DMS153 (cell line): Measurements from ENCODE around the gene RHD.
"Not testable (repeated sequence)": the region's sequence is repeated elsewhere in the genome, so short reads cannot be mapped to it uniquely, and the experiment has no call there.

Source experiments
- DNase-seq: peaks from one replicate; lab custom pipeline; 2025; lab: John Stamatoyannopoulos, UW

Gene RHD

DNA sequence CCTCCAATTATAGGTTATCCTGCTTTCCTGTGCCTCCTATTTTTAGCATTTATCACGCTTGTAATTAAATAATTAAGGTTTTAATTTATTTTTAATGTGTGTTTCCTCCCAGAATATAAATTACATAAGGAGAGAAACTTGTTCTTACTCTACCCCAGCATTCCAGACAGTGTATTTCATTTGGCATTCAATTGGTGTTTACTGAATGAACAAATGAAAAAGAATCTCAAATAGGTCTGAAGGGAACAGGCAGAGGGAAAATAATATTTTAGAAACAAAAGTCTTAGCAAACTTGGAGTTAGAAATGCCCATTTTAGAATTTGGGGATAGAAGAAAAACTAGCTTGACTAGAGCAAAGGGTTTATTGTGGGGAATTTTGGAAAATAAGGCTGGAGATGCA lies 15.1 kb upstream of the RHD start:
- DNase-seq = no peak

DNA sequence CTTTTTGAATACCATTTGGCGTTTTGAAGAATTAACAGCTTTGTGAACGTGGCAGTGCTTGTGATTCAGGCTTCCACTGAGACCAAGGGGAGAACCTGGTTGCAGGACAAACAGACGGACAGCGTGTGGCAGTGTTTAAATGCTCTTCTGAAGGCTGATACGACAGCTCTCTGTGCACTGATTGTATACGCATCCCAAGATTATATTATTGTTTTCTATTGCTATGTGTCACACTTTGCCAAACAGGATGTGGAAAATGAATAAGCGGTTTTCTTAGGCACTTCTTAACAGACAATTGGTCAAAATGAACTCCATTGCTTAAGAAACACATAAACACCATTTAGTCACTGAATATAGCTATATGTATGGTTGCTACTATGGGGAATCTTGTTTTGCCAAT lies 12.5 kb upstream of the RHD start:
- DNase-seq = not testable (repeated sequence)

DNA sequence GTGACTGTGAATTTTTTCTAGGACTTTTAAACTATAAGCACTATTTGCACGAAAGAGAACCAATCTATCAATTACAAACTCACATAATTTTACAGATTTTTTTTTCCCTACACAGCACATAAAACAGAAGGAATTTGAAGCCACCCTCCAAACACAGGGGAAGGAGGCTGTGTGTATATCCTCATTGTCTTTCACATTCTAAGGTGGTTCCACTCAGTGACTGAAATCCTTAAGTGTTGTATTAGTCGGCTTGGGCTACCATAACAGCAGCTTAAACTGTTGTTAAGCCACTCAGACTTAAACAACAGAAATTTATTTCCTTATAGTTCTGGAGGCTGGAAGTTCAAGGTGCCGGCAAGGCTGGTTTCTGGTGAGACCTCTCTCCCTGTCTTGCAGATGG lies 12.0 kb upstream of the RHD start:
- DNase-seq = not testable (repeated sequence)

DNA sequence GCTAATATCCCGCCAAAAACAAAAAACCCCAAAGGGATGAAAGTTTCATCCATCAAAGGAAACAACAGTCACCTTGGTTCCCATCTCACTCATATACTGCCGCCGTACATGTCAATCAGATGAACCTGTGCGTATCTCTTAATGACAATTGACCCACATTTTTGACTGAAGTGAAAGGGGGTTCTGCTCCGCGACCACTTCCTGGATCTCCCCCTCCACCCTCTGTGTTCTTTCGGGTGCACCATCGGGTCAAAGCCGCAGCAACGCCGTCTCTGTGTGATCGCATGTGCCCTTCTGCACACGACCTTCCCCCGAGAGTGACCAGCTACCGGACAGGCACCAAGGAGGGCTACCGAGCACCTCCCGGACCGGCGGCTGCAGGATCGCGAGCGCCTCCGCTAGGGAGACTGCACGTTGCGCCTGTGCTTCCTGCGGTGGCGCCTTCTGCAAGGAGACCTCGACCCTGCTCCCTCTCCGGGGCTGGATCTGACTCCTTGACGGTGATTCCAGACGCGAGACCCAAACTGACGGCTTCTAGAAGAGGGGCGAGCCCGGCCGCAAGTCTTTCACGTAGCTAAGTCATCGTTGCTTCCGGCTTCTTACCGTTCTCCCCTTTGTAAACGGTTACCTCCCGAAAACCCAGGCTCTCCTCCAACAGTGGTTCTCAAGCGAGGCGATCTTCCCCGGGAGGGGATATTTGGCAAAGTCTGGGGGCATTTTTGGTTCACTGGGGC lies 5.6 kb upstream of the RHD start:
- not testable (repeated sequence) for DNase-seq

DNA sequence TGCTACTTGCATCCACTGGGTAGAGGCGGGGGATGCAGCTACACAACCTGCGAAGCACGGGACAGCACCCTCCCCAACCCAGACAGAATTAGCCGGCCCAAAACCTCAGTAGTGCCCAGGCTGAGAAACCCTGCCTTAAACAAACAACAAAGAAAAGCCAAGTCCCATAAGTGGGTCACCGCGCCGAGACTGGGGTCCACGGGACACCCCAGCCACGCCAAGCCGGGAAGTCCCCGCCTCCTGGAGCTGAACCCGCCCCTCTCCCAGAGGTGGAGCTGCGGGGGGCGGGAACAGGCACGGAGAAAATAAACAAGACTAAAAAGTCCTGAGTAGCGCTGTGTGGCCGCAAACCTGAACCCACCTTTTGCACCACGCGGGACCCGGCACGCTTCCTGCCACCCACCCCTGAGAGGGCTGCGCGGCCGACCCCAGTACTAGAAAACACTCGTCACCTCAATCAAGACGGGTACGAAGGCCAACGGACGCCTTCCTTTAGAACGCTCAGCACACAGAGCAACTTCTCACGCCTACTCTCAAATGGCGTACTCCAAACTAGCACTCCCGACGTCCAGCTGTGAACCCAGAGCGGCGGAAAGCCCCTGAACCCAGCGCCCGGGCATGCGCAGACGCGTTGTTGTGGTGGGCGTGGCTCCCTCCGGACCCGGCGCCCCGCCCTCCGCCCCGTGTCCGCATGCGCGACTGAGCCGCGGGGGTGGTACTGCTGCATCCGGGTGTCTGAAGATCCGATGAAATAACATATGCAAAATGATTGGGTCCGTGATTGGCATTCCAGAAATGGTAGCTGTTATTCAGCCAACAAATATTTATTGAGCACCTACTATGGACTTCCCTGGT lies 4.8 kb upstream of the RHD start:
- peak; percentile 60 for DNase-seq

DNA sequence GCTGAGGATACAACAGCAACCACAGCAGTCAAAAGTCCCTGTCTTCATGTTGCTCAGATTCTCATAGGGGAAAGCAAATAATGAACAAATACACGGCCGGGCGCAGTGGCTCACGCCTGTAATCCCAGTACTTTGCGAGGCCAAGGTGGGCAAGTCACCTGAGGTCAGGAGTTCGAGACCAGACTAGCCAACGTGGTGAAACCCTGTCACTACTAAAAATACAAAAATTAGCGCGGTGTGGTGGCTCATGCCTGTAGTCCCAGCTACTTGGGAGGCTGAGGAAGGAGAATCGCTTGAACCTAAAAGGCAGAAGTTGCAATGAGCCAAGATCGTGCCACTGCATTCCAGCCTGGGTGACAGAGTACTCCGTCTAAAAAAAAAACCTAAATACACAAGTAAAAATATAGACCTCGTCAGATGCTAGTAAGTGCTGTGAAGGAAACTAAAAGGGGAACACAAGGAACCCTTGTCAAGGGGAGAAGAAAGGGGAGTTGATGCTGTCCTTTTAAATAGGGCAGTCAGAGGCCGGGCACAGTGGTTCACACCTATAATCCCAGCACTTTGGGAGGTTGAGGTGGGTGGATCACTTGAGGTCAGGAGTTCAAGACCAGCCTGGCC lies 4.1 kb upstream of the RHD start:
- not testable (repeated sequence) for DNase-seq

DNA sequence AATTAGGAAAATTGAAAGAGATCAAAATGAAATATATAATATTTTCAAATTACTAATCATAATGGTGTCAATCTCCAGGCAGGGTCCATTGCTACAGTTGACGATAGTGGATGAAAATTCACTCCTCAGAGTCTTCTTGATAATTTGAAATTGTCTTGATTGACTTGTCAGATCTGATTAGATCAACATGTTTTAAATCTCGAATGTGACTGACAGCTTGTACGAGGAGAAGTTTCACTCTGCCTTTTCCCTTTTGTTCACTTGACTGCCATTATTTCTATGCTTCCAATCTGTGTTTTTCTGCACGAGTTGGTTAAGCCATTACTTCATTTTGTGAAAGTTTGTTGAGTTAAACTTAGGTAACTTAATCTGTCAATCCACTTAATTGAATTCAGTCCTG lies 3.3 kb downstream of the RHD start:
- DNase-seq = not testable (repeated sequence)

DNA sequence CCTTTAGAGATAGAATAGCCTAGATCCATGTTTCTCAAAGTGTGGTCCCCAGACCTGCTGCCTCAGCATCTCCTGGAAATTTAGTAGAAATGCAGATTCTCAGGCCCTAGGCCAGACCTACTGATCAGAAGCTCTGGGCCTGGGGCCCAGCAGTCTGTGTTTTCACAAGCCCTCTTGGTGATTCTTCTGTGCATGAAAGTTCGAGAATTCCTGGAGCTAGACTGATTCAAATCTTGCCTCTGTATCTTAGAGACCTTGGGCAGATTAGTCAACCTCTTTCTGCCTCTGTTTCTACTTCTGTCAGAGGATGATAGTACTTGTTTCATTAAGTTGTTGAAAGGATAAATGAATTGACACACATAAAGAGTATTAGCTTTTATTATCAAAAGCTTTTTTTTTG lies 5.0 kb downstream of the RHD start:
- DNase-seq = not testable (repeated sequence)

DNA sequence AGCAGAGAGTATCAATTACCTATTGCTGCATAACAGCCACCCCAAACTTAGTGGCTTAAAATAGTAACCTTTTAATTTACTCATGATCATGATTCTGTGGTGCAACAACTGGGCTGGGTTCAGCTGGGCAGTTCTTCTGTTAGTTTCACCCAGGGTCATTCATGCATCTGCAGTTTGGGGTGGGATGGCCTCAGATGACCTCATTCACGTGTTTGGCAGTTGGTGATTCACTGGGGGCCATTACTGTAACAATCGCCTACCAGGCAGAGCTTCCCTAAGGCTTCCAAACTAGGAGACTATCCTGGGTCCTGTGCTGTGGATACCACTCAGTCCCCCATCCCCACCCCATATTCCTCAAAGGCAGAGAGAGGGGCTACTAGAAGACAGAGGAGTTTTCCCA lies 6.0 kb downstream of the RHD start:
- not testable (repeated sequence) for DNase-seq

DNA sequence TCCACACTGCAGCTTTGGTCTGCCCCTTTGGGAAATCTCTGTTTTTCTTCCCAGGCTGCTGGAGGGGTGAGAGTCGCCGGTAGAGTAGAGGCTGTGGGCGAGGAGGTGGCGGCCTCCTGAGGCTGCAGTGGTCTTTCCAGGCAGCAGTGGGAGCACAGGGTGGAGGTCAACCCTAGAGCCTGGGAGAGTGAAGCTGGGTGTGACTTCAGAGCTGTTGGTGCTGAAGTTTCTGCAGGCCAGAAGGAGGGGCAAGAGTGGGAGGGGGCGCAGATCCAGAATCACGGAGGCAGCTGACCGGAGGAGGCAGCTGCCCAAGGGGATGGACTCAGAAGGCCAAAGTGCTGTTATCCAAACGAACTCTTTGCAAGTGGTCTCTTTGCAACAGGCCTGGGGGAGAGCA lies 6.5 kb downstream of the RHD start:
- DNase-seq = not testable (repeated sequence)

DNA sequence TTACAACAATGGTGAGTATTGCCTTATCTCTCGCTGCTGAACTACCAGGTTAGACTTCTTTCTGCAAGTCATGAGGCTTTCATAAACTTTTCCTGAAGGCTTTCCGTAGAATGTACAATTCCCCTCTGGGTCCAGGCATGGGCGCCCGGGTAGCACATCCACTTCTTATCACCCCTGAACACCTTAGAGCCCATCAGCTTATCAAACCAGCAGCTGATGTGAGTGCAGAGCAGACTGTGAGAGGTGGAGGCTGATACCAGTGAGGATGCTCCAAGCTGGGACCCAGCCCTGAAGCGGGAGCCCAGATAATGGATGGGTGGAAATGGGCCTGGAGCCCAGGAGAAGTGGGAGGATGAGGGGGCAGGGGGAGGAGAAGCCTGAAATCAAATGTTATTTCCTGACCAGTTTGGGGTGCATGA lies 7.4 kb downstream of the RHD start:
- DNase-seq = not testable (repeated sequence)

DNA sequence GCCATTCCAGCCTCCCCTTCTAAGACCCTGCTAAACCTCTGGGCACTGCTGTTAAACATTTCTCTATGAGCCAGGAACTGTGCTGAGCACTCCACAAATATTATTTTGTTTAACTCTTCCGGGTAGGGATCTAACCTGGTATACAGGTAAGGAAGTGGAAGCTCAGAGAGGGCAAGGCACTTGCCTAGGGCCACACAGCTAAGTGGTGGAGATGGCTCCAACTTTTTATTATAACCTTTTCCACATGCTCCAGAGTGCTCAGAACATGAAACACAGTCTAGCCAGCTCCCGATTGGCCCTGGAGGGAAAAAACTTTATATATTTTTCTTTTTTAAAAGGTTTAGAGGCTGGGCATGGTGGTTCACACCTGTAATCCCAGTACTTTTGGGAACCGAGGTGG lies 13.6 kb downstream of the RHD start:
- not testable (repeated sequence) for DNase-seq

DNA sequence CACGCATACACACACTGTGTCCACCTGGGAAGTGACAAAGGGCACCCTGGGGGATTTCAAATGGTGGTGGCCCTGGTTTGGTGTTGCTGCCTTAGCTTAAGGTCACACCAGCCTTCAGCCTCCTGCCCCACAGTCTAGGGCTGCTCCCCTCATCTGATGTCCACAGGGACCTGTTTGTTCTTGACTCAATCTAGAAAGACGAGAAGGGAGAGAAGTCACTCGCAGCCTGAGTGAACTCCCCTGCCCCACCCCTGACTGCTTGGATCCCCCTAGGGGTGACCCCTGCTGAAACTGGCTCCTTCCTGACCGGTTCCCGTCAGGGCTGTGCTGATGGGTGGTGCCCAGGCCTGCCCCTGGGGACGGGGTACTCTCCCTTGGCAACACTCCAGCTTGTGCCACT lies 14.9 kb downstream of the RHD start:
- not testable (repeated sequence) for DNase-seq

DNA sequence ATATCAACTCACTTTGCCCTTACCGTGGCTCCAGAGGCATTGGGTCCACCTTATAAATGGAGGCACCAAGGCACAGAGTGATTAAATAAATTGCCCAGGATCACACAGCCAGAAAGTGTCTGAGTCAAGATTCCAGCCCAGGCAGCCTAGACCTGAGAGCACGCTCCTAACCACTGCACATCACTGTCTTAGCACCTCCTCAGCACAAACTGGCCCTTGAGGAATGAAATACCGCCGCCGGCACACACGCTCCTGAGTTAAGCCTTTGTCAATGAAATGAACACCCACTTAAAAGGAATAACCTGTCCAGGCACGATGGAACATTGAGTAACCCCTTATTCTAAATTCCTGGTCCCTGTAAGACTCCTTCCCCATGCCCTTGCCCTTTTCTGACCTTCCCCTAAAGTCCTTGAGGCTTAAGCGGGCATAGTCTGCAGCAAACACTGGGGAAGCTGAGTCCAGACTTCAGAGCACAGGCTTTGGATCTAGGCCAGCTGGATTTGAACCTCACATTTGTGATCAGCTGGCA lies 16.3 kb downstream of the RHD start:
- not testable (repeated sequence) for DNase-seq

DNA sequence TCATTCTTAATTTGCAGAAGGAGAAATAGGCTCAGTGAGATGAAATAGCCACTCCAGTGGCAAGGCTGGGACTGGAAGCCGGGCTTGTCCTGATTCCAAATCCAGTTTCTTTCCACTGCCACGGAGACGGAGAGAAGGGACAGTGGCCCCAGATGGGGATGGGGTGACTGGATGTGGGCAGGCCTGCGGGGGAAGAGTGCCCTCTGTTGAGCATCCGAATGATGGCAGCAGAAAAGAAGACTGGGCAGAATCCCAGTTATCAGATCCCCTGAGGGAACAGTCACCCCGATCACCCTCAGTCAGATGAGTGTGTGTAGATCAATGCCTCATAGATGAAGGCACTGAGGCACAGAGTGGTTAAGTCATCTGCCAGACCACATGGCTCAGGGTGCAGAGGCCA lies 17.7 kb downstream of the RHD start:
- DNase-seq = not testable (repeated sequence)

DNA sequence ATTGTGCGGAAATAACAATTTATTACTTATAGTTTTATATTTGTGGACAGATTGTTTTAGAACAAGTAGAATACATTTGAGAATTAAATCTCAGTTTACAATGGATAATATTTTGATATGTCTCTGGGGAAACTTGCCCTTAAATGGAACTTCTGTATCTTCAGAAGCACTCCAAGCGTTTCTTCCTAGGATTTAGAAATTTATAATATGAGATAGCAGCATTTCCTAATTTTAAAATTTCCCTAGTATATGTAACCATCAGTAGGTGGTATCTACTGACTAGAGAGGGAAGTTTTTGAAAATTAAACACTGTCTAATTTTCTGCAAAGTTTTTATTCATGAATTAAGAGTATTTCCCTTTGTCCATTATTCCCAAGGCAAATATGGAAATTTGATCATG lies 21.1 kb downstream of the RHD start:
- not testable (repeated sequence) for DNase-seq

DNA sequence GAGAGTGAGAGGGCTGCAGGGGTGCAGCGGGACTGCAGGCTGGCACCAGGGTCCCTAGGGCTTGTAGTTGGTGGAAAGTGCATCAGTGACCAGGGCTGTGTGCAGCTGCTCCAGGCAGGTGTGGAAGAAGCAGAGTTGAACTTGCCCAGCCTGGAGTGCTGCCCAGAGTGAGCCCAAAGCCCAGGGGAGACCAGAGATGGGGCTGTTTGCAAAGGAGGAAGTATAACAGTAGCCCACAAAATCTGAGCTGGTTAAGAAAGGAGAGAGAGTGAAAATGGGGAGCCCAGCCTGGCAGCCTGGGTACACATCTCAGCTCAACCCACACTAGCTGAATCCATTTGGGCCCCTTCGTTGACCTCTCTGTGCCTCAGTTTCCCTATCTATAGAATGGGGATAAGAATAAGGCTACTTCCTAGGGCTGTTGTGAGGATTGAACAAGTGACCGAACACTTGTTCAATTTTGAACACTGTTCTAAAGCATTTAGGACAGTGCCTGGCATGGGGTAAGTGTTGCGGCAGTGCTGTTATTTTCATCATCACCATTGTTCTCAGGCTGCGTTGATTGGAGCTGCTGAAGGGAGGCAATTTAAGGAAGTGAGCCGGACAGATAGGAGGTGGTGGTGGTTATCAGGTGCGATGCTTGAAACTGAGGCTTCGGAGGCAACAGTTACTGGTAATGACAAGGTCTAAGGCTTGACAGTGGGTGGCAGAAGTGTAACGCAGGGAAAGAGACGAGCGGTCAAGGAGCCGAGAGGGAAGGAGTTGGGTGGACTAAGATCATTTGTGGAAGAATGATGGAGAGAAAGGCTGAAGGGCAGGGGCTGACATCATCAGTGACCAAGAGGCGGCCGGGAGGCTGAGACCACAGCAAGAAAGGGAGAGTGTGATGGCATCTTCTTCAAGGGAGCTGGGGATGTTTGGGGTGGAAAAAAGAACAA lies 22.8 kb downstream of the RHD start:
- not testable (repeated sequence) for DNase-seq

DNA sequence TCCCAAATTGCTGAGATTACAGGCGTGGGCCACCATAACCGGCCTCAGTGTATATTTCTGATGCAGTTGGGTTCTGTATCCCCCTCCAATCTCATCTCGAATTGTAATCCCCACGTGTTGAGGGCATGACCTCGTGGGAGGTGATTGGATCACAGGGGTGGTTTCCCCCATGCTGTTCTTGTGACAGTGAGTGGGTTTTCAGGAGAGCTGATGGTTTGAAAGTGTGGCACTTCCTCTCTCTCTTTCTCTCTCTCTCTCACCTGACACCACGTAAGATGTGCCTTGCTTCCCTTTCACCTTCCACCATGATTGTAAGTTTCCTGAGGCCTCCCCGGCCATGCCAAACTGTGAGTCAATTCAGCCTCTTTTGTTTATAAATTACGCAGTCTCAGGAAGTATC lies 24.2 kb downstream of the RHD start:
- DNase-seq = not testable (repeated sequence)

DNA sequence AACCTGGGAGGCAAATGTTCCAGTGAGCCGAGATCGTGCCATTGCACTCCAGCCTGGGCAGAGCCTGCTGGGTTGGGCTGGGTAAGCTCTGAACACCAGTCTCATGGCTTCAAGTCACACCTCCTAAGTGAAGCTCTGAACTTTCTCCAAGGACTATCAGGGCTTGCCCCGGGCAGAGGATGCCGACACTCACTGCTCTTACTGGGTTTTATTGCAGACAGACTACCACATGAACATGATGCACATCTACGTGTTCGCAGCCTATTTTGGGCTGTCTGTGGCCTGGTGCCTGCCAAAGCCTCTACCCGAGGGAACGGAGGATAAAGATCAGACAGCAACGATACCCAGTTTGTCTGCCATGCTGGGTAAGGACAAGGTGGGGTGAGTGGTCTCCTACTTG lies 28.4 kb downstream of the RHD start:
- not testable (repeated sequence) for DNase-seq

DNA sequence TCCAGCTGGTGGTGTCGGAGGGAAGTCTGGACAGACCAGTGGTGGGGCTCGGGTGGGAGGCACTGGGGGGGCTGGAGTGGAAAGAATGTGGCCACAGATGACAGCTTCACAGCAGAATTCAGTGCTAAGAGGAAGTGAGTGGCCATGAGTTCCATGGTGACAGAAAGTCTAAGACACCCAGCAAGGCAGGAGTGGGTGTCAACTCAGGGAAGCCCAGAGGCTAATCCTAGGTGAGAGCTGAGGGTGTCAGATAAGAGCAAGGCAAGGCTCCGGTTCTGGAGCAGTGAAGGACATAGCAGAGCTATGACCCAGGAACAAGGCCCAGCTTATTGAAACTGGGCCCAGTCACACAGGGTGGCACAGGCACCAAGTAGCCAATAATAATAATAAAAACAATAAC lies 30.0 kb downstream of the RHD start:
- not testable (repeated sequence) for DNase-seq

DNA sequence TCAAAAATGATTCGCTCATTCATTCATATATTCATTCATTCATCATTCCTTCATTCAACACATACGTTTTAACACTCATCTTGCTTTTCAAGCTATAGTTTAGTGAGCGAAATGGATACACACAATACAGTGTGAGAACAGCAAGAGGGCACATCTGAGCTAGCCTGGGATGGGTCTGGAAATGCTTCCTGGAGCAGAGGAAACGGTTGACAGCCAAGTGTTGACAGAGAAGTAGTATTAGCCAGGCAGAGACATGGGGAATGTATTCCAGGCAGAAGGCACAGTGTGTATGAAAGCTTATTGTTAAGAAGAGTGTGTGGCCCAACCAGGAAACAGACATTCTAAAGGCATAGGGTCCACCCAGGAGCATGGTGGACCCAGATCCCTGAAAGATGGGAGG lies 32.6 kb downstream of the RHD start:
- not testable (repeated sequence) for DNase-seq
